Activated CD8-positive, alpha-beta memory T cell treated with anti-CD3 and anti-CD28 coated beads, Interleukin-2, amount 10 ng/mL, durations not matched to agents 7 days and 5 days (primary cell): ENCODE measurements around the gene HPCA. TPM values are rescaled to one million over a fixed set of nuclear protein-coding genes. Genes with fewer than 3 reads are reported as not detected.

Source experiments
- total RNA-seq, 2 experiments: library from RNA; stranded (reverse); gene quantifications; one replicate each; pipeline ENCODE4 v1.2.3, GENCODE V29; 2021

The HPCA gene
- total RNA-seq, 2 experiments from 2014 or later = 0.35 TPM; not detected in 1

Other genes with a start within 250 kb of the HPCA start
- gene ZBTB8OS, start 235.9 kb upstream of the HPCA start, total RNA-seq = 10 to 100 TPM; 70.5 to 75.8 TPM
- gene RBBP4, start 235.3 kb upstream of the HPCA start, total RNA-seq = 100 to 1,000 TPM; 284 to 336 TPM
- gene SYNC, start 183.7 kb upstream of the HPCA start, total RNA-seq = not detected
- 100 to 1,000 TPM; 192 to 238 TPM for gene YARS1, start 69.1 kb upstream of the HPCA start, total RNA-seq
- 100 to 1,000 TPM in 1 of 2 experiments, 10 to 100 TPM in 1; 85.3 to 102 TPM for gene S100PBP, start 68.8 kb upstream of the HPCA start, total RNA-seq
- not detected for gene FNDC5, start 15.6 kb upstream of the HPCA start, total RNA-seq
- gene TMEM54, start 14.9 kb downstream of the HPCA start, total RNA-seq = not detected
- gene RNF19B, start 78.3 kb downstream of the HPCA start, total RNA-seq = 10 to 100 TPM; 31.6 to 47.4 TPM
- 100 to 1,000 TPM; 218 to 279 TPM for gene AK2, start 150.4 kb downstream of the HPCA start, total RNA-seq
- gene AZIN2, start 194.7 kb downstream of the HPCA start, total RNA-seq = 10 to 100 TPM in 1 of 2 experiments, 1 to 10 TPM in 1; 7.8 to 19.4 TPM